Stimulated activated CD8-positive, alpha-beta memory T cell treated with anti-CD3 and anti-CD28 coated beads, Interleukin-7, amount 100 ng/mL, for 4 hours (primary cell): Measurements from ENCODE around the gene ASCL5.
"Not testable (repeated sequence)": the region's sequence is repeated elsewhere in the genome, so short reads cannot be mapped to it uniquely, and the experiment has no call there.

Experiments used
- DNase-seq, 2 donors: peaks; one replicate each; pipeline ENCODE4 v3.0.0-alpha.2; 2020; ENCODE audit warnings: low read depth in 2 of 2

Gene ASCL5, protein sequence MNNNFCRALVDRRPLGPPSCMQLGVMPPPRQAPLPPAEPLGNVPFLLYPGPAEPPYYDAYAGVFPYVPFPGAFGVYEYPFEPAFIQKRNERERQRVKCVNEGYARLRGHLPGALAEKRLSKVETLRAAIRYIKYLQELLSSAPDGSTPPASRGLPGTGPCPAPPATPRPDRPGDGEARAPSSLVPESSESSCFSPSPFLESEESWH

DNA sequence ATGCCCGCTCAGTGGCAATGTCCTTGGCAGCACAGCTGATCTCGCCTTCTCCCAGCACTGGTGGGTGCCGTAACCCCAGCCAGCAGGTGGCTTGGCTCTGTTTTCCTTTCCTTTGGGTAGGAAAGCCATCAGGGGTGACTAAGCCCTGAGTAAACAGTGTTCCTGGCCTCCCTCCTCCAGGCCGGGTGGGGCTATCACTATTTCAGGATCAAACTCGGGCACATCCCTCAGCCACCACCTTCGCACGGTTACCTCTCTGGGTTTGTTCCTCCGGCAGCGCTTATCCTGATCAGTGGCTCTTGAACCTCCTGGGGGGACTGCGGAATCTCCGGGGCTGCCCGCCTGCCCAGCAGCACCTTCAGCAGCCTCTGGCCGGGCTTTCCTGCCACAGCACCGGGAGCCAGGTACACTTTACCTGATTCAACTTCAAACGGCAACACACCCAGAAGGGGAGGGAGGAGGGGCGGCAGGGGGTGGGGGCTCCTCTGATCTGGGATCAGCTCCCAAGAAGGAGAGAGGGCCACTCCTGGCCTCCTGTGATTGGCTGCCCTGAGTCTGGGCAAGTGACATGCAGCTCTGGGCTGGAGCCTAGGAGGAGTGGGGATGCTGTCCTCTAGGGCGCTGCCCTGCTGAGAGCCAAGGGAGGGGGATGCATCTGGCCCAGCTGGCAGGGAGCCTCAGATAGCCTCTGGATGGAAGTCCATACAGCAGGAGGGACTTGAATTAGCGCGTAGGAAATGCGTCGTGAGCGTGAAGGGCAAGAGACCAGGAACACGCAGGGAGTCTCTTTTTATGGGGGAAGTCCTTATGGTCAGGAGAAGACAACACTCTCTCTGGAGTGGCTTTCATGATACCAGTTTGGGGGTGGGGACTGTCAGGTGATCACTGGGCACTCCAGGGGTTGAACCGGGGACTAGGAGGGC is at the start of gene ASCL5:
ASCL5 (minus strand) TSS at position 353 of the 923 bp plus-strand sequence. CDS start 11,812 bp downstream, outside the sequence.
- DNase-seq = no peak

DNA sequence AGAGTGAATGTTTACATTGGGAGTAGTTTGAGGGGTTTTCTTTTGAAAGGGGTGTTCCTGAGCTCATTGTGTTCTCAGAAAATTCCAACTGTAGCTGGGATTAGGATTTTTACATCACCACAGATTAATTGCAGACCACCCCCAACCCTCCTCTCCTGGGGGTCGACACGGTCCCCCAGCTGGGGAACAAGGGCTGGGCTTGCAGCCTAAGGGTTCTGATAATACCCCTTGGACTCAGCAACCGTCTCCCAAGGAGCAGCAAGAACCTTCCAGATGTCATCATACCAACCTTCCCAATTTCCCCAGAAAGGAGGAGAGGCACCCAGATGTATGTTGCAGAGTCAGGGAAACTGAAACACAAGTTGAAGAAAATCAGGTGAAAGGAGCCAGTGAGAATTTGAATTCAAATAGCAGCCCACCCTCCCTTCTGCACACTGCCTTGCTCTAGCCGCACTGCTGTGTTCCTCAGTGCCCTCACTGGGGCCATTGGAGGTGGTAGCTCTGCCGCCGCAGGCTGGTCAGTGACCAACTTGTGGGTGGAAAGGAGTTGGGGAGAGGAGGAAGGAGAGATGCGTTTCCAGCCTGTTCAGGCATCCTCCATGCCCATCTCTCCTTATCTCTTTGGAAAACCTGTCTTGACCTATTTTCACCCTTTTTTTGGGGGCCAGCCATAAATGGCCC is 49.0 kb upstream of the ASCL5 start:
- DNase-seq = no peak

DNA sequence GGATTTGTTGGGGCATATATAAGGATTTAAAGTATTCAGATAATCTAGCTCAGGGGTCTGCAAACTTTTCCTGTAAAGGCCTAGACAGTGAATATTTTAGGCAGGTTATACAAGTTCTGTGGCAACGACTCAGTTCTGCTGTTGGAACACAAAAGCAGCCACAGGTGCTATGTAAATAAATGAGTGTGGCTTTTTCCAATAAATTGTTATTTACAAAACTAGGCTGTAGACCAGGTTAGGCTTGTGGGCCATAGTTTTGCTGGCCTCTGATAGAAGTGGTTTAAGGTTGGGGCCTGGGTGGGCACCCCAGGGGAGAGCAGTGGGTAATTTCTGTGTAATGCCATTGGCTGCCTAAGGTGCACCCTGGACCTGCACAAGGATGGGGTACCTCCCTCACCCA is 46.8 kb upstream of the ASCL5 start:
- DNase-seq = no peak

DNA sequence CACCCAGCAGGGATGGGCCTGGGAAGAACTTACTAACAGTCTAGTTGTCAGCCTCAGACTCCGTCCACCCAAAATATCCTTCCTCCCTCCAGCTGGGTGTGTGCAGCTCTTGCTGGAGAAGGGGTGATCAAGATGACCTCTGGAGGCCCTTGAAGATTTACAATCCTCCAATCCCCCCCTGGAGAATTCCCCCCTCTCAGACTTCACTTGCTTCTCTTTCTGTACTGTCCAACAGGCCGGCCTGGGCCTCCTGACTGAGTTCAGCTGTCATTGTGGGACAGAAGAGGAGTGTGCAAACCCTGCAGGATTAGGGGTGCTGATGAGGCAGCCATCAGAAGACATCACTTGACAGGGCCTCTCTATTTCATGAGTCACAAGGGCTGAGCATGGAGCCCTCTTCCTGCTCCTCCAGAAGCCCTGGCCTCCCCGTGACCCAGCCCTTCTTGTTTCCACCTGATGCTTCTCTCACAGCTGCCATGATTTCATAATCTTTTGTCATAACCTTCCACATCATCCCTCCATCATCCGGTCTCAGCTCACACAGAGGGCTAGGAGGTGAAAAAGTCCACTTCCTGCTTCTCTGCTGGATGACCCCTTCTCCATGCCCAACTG is 46.1 kb upstream of the ASCL5 start:
- DNase-seq = no peak

DNA sequence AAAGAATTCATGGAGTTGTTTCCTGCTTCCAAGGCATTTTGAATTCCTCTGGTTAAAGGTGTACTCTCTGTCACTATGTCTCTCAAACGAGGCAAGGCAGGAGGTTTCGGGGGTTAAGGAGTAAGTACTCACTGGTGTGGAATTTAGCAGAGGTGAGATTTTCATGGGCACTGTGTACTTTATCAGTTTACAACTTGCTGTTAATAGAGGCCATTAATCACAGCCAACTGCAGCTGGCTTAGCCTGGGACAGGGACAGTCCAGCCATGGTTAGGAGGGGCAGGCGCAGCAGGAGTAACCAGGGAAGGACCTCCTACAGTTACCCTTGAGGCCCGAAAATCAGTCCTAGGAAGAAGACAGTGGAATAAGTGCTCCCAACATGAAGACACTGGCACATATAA is 45.3 kb upstream of the ASCL5 start:
- no peak for DNase-seq

DNA sequence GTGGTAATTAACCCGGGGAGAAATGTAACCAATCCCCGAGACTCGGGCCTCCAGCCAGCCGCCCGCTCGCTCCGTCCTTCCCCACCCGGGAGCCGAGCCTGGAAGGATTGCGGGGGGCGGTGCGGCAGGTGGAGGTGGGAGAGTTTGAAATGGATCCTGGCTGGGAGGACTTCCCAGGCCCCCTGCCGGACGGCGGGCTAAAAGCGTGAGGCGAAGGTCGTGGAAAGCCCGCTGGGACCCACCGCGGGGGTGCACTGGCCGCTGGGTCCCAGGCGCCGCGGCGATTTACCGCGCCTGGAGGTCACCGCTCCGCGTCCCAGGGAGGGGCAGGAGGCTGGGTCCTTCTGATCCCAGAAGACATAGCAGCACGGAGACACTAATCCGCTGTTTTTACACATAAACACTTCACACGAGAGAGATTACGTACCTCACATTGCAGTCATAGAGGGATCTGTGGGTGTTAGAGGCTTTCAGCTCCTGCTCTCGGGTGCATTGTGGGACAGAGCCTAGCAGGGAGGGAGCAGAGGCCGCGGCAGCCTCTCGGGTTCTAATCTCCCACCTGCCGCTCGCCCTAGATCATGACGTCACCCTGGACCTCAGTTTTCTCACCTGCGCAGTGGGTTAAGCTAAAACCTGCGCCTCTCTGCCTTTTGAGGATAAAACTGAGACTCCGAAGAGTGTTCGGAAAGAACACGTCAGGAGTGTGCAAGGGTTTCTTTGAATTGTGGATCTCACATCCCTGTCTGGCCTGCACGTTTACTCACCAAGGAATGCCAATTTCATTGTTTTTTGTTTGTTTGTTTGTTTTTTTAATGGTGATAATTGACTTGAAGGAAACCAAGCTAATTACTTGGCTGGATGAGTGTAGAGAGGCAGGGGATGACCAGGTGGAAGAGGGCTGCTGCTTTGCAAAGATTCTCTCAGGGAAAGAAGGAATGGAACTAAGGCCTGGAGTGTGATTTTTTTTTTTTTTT is 44.4 kb upstream of the ASCL5 start:
- DNase-seq = peak in 1 of 2 donors; percentile 17

DNA sequence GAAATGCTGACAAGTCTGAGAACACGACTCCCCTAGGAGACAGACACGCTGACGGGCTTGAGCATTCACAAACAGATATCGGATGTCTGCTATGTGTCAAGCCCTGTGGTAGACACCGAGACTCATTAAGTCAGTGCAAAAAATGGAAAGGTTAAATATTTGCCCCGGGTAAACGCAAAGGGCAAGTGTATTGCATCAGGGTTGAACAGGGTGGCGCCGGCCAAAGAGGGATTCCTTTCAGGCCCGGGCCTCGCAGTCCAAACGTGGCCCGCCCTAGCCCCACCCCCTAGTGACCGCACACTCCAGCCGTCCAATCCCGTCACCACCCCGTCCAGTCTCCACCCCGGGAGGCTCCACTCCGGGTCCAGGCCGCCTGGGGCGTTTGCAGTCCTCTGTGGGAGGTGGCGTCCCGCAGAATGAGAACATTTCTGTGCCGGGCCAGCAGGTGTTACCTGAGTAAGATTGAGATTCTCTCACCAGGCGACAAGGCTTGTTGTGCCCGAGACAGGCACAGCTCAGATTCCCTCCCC is 43.6 kb upstream of the ASCL5 start:
- peak; percentile 21 to 65 for DNase-seq

DNA sequence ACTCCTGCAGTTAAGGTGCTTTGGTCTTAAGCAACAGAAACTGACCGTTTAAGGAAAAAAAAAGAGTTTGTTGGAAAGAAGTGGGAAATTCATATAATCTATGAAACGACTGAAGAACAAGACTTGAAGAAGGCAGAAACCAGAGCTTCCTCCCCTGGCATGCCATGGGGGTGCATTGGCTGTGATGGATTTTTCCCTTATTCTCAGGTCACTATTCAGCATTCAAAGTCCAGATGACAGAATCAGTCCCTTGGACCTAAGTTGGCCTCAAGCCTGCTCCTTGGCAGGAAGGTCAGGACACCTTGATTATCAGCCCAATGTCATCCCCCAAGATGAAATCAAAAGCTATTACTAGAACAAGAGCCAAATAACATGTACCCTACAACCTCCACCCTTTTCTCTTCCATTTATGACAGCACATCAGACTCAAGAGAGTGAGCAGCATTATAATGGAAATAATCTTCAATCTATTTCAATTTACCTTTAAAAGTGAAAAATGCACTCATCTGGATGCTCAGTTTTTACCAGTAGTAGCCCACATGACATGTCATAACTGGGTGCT is 43.1 kb upstream of the ASCL5 start:
- no peak for DNase-seq

DNA sequence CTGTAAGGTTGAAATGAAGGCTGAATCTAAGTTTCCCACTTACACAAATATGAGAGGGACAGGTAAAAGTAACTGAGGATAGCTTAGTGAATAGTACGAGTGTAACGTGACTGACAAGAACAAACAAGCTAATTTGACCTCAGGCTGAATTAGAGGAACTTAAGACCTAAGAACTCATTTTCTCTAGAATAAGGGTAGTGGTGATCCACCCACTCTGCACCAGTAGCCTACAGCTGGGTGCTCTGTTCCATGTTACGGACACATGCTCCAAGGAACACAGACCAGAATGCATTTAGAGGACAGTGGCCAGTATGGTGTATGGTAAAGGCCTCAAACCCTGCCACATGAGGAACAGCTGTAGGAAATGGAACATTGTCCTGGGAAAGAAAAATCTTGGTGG is 42.2 kb upstream of the ASCL5 start:
- DNase-seq = no peak

DNA sequence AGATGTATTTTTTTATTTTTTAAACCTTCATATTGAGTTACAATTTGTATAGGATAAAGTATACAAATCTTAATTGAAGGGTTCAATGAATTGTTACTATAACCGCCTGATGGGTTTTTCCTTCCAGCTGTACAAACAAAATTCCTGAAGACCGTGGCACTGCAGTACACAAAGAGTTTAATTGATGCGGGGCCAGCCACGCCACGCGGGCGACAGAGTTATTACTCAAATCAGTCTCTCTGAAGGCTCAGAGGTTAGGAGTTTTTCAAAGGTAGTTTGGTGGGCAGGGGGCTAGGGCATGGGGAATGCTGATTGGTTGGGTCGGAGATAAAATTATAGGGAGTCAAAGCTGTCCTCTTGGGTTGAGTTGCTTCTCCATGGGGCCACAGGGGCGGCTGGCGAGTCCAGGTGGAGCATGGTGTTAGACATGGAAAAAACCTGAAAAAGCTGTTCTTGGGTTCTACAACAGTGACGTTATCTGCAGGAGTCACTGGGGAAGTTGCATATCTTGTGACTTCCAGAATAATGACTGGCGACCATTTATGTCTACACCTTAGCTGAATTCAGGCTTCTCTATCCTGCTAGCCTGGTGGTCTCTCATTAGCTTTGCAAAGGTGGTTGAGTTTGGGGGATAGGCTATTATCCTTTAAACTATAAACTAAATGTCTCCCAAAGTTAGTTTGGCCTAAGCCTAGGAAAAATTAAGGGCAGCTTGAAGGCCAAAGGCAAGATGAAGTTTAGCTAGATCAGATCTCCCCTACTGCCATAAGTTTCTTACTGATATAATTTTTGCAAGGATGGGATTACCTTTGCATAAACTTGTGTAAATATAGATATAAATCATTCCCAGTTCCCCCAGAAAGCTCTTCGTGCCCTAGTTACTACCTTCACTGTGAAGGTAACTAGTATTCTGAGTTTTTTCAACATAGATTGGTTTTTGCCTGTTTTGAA is 40.3 kb upstream of the ASCL5 start:
- DNase-seq = no peak

DNA sequence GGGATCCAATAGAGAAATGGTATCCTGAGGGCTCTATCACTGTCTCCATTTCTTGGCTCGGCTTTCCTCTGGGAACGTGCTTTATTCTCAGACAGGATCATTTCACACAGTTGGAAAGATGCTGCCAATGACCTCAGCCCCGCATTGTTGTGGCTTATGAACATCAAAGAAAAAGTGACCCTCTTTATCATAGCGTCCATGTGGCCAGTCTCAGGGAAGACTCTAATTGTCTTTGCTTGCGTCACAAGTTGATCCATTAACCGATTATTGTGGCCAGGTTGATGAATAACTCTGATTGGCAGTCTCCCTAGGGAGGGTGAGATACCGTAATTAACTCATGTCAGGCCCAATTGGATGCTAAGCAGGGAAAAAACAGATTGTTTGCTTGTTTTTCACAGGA is 37.7 kb upstream of the ASCL5 start:
- DNase-seq = no peak

DNA sequence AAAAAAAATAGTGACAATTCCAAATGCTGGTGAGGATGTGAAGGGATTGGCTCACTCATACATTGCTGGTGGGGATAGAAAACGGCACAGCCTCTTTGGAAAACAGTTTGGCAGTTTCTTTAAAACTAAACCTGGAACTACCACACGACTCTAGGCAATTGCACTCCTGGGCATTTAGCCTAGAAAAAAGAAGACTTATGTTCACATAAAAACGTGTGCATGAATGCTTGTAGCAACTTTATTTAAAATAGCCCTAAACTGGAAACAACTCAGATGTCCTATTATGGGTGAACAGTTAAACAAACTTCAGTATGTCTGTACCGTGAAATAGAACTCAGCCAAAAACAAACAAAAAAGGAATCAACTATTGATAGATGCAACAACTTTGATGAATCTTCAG is 36.7 kb upstream of the ASCL5 start:
- DNase-seq = no peak

DNA sequence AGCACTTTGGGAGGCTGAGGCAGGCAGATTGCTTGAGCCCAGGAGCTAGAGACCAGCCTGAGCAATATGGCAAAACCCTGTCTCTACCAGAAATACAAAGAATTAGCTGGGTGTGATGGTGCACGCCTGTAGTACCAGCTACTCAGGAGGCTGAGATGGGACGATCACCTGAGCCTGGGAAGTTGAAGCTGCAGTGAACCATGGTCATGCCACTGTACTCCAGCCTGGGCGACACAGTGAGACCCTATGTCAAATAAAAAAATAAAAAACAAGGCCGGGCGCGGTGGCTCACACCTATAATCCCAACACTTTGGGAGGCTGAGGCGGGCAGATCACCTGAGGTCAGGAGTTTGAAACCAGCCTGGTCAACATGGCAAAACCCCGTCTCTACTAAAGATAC is 36.1 kb upstream of the ASCL5 start:
- not testable (repeated sequence) for DNase-seq

DNA sequence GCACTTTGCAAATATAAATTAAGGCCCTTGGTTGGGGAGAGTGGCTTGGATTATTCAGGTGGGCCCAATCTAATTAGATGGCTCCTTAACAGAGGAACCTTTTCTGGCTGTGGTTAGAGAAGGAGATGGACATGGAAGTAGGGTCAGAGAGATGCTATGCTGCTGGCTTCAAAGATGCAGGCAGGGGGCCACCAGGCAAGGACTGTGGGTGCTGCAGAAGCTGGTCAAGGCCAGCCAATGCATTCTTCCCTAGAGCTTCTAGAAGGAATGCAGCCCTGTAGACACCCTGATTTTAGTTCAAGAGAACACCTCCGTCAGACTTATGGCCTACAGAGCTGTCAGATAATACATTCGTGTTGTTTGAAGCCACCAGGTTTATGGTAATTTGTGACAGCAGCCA is 31.0 kb upstream of the ASCL5 start:
- DNase-seq = no peak

DNA sequence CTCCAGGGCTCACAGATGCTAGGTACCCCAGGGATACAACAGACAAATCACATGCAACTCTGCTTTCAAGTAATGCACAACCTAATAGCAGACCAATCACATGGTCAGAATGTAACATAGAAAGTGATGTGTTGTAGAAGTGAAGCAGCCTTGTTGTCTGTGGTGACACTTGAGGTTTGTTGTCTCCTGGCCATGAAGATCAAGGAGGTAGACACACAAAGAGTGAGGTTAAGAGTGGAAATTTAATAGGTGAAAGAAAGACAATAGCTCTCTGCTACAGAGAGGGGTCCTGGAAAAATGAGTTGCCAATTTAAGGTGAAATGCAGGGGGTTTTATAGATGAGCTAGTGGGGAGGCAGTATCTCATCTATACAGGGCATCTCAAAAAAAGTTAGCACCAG is 29.8 kb upstream of the ASCL5 start:
- DNase-seq = no peak

DNA sequence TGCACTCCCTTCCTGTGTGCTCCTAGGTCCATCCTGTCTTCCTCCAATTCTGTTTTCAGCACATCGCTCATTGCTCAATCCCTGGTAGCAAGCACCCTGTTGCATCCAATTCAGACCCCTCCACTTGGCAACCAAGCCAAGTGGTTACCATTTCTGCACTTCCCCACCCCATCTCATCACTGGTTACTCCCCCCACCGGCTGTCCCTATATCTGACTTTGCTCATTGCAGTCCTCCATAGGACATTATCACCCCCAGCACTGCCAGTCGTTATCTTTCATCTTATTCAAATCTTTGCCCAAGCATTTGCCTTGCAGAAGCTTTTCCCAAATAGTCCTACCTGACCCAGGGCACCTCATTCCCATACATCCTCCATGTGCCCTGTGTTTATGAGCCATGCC is 29.4 kb upstream of the ASCL5 start:
- DNase-seq = no peak

DNA sequence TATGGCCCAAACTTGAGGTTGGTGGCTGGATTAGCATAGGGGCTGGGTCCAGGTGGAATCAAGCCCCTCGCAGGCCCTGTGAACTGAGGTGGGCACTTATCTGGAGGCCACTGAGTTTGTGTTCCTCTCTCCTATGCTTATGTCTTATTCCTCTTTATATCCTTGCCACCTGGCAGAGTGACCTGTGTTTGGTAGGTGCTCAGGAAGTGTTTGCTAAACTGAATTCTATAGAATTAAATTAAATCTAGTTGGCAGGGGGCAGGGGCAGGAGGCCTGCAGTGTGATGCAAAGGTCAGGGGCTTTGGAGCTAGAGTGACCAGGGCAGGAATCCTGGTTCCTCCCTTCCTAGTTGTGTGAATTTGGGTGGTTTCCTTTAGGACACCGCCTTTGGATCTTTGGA is 28.4 kb upstream of the ASCL5 start:
- DNase-seq = no peak

DNA sequence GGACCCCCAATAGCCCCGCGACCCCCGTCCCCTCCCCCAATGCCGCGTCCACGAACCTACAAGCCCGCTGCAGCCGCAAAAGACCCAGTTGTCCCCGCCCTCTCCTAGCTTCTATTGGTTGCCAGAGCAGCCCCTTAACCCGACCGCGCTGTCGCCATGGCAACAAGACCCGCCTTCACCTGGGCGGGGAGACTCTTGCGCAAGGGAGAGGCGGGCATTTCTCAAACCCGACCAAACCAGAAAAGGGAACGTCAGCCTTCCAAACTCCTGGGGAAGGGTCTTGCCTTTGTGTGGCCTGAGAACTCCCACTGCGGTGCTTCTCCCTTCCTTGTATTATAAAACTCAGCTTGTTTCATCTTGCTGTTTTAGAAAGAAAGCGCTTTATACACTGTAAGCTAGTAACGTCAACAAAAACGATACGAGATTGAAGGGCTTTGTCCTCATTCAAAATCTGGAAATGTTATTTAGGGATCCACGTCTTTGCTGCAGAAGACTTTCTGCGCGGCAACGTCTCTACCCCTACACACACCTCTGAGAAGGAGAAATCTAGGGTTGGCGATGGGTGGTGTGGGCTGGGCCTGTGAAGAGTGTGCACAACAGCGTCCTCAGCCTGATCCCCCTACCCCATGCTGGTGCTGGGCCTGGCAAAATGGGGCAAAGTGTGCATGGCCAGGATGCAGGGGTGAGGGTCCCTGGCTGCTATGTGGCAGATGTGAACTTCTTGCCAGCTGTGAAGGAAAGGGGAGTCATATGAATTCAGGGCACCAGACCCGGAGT is 27.6 kb upstream of the ASCL5 start, which contains the start of gene TMEM9:
TMEM9 (minus strand) TSS at position 86 of the 777 bp plus-strand sequence. CDS start 551 bp downstream, outside the sequence.
- peak; percentile 93 to 97 for DNase-seq
